ENCODE measurements around the gene CD34.
"Not testable (repeated sequence)": the region's sequence is repeated elsewhere in the genome, so short reads cannot be mapped to it uniquely, and the experiment has no call there.

CD34 gene, protein sequence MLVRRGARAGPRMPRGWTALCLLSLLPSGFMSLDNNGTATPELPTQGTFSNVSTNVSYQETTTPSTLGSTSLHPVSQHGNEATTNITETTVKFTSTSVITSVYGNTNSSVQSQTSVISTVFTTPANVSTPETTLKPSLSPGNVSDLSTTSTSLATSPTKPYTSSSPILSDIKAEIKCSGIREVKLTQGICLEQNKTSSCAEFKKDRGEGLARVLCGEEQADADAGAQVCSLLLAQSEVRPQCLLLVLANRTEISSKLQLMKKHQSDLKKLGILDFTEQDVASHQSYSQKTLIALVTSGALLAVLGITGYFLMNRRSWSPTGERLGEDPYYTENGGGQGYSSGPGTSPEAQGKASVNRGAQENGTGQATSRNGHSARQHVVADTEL

DNA sequence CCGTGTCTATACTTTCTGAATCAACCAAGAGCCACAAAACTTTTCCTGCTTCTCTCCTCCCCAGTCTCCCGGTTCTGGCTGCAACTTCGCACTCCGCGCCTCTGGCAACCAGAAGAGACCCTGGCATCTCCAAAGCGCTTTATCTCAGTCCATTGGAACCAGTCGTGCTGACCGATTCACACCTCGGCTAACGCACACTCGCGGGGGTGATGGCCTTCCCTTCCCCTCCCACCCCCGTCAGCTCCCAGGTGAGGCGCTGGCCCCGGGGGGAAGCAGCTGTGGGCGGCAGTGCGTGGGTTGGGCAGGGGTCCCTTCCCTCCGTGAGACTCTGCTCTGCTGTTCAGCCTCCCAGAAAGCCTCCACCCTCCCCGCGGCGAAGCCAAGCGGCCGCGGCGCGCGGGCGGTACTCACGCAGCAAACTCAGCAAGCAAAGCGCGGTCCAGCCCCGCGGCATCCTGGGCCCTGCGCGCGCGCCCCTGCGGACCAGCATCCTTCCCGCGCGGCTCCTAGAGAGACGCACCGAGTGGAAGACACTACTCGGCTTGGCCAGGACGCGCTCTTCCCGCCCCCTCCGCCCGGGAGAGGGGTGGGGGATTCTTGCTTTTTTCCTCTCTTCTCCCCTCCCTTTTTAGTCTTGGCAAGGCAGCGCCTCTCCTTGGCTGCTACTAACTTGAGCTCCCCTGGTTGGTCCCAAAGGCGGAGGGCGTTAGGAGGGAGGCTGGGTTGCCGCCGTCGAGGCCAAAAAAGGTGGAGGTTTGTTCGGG is at the start of gene CD34:
Gene CD34 (minus strand): TSS at position 535 of the 764 bp plus-strand sequence. CDS start 45 bp downstream, at position 490.
- peak; percentile 87 for DNase-seq

DNA sequence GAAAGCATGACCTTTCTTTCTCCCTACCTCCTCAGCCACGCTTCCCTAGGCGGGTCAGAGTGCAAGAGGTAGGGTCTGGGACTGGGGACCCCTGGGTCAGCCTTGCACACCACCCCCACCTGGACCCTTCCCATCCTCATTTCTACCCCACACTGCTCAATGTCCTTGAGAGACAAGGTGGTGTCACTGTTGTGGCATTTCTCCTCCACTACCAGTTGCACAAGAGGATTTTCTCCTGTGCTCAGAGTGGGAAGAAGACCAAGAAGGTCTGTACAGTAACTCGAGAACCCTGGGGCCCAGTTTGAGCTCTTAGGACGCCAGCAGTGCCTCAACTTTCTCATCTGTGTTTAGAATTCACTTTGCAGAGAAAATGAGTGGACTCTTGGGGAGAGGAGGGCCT is 49.4 kb upstream of the CD34 start:
- DNase-seq = no peak

DNA sequence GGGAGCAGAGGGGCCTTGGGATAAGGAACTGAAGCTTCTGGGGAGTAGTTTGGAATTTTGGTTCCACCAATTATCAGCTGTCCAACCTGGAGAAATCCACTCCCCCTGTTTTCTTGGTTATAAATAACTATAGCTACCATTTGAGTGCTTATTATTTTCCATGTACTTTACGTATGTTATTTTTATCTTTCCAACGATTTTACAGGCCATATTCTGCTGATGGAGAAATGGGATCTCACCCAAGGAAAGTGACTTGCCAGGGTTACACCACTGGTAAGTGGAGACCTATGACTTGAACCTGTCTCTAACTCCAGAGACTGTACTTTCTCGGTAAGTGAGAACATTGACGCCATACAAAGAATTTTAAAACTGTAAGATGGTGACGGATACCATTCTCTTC is 49.0 kb upstream of the CD34 start:
- DNase-seq = no peak

DNA sequence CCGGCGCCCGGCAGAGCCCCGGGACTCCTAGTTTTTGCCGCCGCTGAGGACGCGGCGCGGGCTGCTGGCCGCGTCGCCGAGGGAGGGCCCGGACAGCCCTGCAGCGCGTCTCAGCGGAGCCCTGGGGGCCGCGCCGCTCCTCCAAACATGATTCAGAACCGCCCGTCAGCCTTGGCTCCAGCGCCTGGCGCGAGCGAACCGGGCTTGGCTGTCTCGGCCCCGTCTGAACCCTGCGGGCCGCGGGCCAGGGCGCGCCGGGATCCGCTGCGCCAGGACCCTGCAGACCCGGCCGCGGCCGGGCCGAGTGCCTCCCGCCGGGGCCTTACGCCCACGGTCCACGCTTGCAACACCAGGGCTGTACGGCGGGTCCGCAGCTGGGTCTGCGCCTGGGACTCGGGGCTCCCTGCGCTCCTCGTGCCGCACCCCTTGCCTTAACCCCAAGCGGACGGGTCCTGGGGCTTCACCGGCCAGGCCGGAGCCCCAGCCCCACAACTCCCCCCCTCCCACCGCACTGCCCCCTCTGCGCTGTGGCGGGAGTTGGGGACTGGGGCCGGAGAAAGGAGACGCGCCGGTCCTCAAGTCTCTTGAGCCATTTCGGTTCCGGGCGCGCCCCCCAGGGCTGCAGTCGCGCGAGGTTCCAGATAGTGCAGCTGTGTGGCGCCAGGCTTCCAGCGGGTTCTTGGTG is 48.4 kb upstream of the CD34 start:
- no peak for DNase-seq

DNA sequence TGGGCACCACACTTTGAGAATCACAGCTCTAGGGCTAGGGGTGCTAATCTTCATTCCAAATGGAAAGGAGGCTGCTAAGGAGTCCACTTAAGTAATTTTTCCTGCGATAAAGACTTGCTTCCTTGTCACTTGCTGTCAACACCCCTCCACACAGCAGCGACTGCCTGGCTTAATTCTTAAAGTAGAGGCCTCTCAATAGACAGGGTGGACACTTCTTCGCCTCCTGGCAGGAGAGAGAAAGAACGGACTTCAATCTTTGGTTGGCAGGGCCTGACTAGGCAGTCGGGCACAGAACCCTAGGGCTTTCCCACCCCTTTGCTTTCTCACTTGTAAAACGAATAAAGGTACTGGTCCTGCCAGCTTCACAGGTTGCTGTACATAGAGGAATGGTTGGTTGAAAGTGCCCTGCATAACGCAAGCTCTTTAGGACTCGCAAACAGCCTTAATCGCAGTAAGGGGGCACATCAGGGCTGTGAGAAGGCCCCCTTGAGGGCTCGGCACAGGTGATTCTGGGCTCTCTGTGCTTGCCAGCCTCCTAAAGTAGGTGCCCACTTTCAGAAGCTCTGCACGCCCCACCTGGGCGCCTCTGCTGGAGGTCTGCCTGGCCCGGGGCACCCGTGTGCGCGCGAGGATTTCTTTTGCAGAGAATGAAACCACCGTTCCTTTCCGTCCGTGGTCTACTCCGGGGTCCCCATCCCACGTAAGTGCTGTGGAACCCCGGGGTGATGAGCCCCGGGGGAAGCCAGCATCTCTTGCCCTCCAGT is 47.6 kb upstream of the CD34 start:
- no peak for DNase-seq

DNA sequence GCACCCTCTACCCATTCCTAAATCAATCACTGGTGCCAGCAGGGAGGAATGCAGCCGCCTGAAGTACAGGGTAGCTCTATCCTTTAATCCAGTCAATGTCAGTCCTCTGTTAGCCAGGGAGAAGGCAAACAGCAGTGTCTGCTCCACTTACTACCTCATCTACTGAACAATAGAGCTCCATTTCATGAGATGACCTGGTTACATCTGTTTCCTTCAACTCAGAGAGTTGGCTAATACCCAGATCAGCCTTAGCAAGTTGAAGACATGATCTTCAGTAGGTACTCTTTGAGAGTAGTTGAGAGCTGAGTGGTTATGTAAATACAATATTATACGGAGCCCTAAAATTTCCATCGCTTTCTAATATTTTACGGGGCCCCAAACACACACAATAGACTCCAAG is 46.1 kb upstream of the CD34 start:
- no peak for DNase-seq

DNA sequence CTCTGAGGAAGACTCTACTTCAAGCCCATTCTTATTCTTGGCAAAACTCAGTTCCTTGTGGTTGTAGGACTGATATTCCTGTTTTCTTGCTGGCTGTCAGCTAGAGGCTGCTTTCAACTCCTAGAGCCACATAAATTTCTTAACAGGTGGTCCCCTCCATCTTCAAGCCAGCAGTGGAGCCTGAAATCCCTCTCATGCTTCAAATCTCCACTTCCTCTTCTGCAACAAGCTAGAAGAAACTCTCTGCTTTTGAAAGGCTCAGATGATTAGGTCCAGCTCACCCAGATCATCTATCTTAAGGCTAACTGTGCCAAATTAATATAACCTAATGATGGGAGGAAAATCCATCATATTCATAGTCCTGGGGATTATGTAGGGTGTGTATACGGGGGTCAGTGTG is 43.2 kb upstream of the CD34 start:
- no peak for DNase-seq

DNA sequence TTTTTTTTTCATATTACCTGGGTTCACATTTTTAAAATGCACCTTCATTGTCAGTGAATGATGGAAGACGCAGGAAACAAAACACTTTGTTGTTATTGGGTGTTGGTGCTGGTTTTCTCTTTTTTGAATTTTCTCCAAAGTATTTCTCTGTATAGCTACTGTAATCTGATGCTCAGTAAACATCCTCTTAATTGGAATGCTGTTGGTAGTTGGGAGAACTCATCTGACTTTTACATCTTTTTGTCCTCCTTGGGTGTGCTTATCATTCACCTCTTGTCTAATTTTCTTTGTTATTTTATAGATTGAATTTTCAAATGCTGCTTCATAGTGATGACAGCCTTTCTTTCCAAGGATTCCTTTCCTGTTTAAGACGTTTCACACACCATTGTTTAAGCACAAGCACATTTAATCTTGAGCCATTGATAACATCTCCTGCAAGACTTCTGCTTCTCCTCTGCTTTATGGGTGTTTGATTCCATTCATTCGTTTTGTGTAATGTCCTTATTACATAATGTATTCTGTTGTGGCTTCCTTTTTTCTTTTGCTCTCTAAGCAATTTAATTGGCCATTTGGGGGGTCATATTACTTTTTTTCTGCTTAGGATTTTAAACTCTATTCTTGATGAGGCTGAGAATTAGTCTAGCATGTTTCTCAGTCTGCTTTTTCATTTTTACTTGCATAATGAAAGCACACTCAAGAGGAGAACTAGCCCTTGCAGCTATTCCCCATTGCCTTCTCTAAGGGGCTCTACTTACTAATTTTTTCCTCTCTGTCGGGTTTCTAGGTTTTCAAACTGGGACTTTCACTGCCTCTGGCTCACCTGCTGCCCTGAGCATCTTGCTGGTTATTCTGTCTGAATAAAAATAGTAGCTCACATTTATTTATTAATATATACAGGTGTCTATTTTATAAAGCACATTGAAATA is 42.0 kb upstream of the CD34 start:
- DNase-seq = no peak

DNA sequence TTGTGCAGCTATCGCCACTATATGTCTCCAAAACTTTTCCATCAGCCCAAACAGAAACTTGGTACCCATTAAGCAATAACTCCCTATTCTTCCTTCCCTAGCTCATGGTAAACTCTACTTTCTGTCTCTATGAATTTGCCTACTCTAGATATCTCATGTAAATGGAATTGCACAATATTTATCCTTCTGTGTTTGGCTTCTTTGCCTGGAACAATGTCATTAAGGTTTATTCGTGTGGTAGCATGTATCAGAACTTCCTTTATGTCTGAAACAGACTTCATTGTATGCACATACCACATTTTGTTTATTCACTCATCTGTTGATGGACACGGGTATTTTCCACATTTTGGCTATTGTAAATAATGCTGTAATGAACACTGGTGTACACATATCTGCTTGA is 40.7 kb upstream of the CD34 start:
- no peak for DNase-seq

DNA sequence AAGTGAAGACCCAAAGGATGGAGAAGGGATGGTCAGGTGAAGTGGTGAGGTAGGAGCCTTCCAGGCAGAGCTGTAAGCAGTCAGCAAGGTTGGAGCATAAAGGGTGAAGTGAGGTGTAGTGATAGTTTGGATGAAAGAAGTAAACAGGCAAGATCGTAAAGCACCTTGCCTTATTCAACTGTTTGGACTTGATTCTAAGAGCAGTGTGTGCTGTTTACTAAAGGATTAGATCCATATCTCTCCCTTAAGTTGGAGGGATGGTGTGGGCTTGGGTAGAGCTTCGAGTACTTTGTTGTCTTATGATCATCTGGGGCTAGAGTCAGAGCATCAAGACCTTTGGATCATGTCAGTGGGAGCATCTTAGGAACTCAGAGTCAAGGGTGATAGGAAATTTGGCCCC is 39.8 kb upstream of the CD34 start:
- no peak for DNase-seq

DNA sequence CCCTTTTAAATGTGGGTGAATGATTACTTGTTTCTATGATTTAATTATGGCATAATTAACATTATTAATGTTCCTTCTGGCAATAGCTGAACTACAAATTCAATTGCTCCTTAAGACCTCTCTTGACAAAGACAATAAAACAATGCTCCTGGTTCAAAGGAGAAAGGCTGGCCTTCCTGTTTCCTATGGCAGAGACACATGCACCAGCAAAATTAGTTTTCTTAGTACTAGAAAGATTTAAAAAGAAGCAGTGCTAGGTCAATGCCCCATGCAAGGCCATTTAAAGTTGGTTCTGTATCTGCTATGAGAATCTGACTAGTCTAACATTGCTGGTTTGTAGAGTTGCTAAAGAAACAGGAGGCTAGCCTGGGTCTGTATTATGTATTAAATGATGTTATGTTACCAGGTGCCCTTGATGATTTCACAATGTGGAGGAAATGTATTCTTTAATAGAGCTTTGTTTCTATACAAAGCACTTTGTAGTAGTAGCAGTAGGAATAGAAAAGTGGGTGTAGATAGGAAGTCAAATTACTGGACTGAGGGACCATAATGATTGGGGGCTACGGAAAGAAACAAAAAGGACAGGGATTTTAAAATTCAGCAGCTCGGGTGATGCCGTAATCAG is 38.8 kb upstream of the CD34 start:
- no peak for DNase-seq

DNA sequence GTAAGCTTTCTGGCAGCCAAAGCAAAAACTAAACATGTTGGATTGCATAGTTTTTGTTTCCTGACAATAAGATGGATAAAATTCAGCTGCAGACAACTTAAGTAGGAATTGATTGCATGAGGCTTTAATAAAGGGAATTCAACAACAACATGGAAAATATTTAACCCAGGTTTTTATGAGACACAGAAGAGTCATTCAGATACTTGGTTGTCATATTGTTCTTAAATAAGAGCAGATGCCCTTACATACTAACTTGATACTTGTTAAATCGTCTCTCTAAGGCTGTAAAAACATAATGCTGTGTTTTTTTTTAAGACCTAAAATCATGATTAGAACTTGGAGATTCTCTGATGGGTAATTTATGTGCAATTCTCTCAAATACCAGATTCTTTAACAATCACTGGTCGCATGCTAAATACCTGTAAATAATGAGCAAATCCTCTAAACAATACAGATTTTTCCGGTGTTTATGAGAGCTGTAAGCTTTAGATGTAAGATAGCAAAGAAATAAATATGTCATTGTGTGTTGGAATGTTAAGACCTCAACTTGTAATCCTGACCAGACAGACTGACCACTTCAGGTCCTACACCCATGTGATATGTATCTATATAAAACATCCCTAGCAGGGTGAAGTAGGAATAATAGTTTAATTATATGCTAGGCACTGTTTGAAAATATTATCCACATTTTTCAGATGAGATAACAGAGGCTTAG is 37.8 kb upstream of the CD34 start:
- DNase-seq = no peak

DNA sequence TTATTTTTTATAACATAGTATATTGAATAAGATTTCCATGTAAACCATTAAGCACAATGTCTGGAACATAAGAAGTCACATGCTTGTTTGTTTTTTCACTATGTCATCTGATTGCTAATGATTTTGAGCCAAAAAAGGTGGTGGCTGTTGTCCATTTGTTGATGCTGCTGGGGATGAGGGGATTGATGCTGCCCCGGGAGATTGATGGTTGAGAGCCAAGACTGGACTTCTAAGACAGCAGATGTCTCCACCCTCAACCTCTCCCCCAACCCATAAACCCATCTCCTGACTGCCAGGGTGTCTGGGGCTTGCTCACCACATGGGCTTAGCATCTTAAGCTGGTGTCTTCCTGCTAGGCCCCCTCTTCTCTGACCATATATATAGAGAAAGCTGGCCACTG is 35.8 kb upstream of the CD34 start:
- no peak for DNase-seq

DNA sequence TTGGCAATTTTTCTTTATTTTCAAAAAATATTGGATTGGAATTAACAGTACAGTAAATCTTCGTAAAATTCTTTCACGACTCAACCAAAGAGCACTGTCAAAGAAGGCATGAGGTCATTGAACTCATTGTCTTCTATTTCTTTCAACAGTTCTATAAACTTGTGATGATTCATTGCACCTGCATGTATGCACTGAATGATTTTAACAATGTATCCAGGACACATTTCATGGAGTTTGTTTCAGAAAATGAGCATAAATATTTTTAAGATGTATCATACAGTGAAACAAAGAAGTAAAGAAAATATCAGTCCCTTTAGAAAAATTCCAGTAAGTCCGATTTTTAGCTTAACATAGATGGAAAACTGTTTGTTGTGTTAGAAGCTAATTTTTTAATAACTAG is 33.6 kb upstream of the CD34 start:
- no peak for DNase-seq

DNA sequence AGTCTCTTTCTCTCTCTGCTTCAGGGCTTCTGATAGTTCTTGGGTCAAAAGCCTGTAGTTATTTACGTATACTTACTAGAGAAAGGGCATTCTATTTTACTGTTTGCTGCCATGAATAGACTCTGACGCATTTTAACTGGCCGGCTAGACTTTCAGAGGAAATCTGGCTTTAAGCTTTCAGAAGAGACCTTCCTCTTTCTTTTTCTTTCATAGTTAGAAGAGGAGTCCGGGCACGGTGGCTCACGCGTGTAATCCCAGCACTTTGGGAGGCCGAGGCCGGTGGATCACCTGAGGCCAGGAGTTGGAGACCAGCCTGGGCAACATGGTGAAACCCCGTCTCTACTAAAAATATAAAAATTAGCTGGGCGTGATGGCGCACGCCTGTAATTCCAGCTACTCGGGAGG is 31.4 kb upstream of the CD34 start:
- DNase-seq = not testable (repeated sequence)

DNA sequence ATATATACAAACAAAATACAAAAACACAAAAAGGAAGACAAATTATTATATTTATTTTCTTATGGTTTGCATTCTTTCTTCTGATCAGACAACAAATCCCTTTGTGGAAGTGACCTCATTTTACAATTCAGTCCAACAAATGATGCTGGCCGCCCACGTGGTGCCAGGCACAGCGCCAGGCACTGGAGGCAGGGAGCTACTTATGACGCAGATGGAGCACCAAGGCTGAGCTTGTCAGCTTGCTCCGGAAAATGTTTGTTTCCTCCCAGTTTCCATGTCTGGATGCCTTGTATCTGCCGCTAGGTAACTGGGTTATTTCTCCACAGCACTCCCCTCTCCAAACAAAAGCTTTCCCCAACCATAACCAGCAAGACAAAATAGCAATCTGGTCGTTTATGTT is 30.7 kb upstream of the CD34 start:
- no peak for DNase-seq

DNA sequence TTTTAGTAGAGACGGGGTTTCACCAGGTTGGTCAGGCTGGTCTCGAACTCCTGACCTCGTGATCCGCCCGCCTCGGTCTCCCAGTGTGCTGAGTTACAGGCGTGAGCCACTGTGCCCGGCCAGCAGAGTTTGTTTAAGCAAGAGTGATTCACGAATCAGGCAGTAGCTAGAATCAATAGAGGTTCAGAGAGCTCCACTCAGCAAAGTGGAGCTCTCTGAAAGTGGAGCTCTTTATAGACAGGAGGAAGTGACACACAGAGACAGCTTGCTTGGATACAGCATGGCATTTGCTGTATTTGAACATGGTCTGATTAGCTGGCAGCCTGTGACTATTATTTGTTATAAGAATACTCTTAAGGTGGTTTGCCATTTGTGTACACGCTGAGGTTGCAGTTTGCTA is 27.1 kb upstream of the CD34 start:
- DNase-seq = peak; percentile 47

DNA sequence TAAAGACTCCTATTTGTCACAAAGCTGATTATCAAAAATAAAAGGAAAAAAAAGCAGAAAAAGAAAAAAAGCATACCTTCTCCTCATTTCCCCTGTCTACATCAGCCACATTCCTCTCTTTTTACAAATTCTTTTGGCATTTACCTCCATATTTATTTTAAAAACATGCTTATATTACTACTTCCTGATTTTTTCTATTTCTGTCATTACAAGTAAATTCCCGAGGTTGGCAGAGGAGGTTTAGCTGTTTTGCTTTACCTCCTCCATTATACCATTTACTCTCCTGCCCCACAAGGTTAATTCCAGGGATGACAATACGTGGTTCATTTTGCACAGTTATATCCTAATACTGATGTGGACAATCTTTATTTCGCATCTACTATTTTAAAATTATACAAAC is 26.3 kb upstream of the CD34 start:
- no peak for DNase-seq

DNA sequence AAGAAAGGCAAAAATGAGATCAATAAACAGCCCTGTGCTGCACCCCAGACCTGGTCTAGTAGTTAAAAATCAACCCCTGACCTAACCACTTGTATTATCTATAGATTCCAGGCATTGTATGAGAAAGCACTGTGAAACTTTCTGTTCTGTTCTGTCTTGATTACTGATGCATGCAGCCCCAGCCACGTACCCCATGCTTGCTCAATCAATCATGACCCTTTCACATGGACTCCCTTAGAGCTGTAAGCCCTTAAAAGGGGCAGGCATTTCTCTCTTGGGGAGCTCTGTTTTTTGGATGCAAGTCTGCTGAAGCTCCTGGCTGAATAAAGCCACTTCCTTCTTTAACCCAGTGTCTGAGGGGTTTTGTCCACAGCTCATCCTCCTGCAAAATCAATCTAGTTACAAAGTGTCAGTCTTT is 24.2 kb upstream of the CD34 start:
- DNase-seq = no peak

DNA sequence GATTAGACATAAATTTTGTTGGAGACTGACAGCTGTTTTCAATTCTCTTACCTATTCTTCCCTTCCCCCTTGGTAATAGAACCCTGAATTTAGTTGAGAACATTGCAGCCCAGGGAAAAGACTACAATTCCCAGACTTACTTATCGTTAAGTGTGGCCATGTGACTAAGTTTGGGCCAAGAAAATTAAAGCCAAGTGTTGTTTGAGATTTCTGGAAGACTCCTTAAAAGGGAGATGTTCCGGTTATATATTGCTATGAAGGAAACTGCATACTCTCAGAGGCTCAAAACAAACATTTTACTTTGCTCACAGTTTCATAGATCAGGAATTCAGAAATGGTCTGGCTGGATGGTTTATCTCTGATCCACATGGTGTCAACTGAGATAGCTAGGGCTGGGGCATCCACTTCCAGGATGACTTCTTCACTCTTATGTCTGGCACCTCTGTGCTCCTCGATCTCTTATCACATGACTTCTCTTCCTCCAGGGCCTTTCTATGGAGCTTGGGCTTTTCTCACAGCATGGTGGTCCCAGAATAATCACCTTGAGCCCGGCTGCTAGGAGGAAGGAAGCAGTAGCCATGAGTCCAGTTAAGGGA is 22.4 kb upstream of the CD34 start:
- DNase-seq = no peak

Measured in GDM1 (cell line).